ENCODE results near the gene METTL16. TPM values are rescaled to one million over a fixed set of nuclear protein-coding genes. Genes with fewer than 3 reads are reported as not detected.

The METTL16 gene
- polyA plus RNA-seq, 1 donor: 39.2 TPM

- DNase-seq: no peak
These were observed 116.2 kb downstream of the METTL16 start for GRCh38 chr17:2395258-2396181.

GRCh38 chr17:2394775-2395201 is 116.9 kb downstream of the METTL16 start:
- DNase-seq: no peak

- no peak for DNase-seq
These were observed 117.5 kb downstream of the METTL16 start for GRCh38 chr17:2393954-2394749.

- DNase-seq: peak; percentile 85
These were observed 118.3 kb downstream of the METTL16 start for GRCh38 chr17:2393174-2393953.

- peak; percentile 94 for DNase-seq
These were observed 119.2 kb downstream of the METTL16 start for GRCh38 chr17:2392252-2393173.

GRCh38 chr17:2391597-2392251 is 120.0 kb downstream of the METTL16 start:
- no peak for DNase-seq

- DNase-seq: no peak
These were observed 121.4 kb downstream of the METTL16 start for GRCh38 chr17:2390199-2390836.

GRCh38 chr17:2388683-2389055 is 123.0 kb downstream of the METTL16 start:
- no peak for DNase-seq

GRCh38 chr17:2388020-2388682 is 123.5 kb downstream of the METTL16 start:
- DNase-seq: no peak

GRCh38 chr17:2387086-2388019 is 124.3 kb downstream of the METTL16 start:
- no peak for DNase-seq

GRCh38 chr17:2386400-2387085 is 125.1 kb downstream of the METTL16 start:
- DNase-seq: peak; percentile 80

GRCh38 chr17:2385240-2386210 is 126.2 kb downstream of the METTL16 start:
- DNase-seq: no peak

GRCh38 chr17:2384439-2385127 is 127.1 kb downstream of the METTL16 start:
- DNase-seq: no peak

GRCh38 chr17:2383628-2384167 is 128.0 kb downstream of the METTL16 start:
- no peak for DNase-seq

GRCh38 chr17:2380950-2381649 is 130.6 kb downstream of the METTL16 start:
- DNase-seq: no peak

Data from left kidney (tissue), 2 donors.